ENCODE data around the gene TBC1D4.

The TBC1D4 gene

GRCh38 chr13:75432811-75433244 lies 49.1 kb downstream of the TBC1D4 start:
- Histone ChIP-seq H3K9me3 (ENCODE audit: low read length) (no peaks in the 10 kb centered on the region), H3K36me3 (ENCODE audit: insufficient read depth, low read length) (no peaks in the 10 kb centered on the region), H3K4me1 (ENCODE audit: insufficient read depth, low read length) (peaks cover 5% of the 10 kb centered on the region), H3K27me3 (ENCODE audit: insufficient read depth, low read length) (no peaks in the 10 kb centered on the region), H3K4me3 (ENCODE audit: low read length) (no peak overlapping the region), H2AFZ (ENCODE audit: low read depth, low read length) (no peak overlapping the region)

GRCh38 chr13:75432045-75432444 lies 49.9 kb downstream of the TBC1D4 start:
- Histone ChIP-seq H3K9me3 (ENCODE audit: low read length) (no peaks in the 10 kb centered on the region), H3K4me1 (ENCODE audit: insufficient read depth, low read length) (no peaks in the 10 kb centered on the region), H3K36me3 (ENCODE audit: insufficient read depth, low read length) (no peaks in the 10 kb centered on the region)

DNA sequence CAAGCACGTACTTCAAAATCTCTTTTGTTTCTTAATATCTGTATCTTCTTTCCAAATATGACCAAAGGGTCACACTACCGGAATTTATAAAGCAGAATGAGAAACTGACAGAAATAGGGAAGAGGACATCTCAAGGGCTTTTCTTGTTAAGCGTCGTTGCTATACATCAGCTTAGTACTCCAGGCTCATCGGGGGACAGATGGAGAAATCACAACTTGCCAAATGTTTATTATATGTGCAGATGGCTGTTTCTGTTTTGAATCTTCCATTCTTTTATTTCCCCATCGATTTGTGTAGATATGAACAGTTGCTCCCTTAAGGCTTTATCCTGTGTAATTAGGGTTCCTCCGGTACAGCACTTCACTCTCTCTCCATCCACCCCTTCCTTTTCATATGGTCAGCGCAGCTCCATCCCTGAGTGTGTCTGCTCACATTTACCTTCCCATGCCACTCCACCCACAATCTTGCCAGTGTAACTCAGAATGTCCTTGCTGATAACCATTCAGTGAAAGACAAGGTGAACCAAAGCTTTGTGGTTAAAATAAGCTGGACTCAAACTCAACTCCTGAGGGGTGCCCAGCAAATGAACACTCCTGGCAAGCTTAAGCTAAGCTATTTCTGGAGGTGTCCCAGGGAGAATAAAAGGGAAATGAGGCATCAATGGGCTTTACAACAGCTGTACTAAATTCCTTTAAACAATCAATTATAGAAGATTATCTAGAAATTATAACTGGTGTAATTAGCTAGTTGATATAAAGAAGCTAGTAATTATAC lies 51.3 kb downstream of the TBC1D4 start:
- no peak overlapping the region for H2AFZ ChIP-seq (ENCODE audit: low read depth, low read length)
- no peaks in the 10 kb centered on the region for H3K4me1 ChIP-seq (ENCODE audit: insufficient read depth, low read length)
- no peak overlapping the region for H3K4me3 ChIP-seq (ENCODE audit: low read length)
- no peaks in the 10 kb centered on the region for H3K9me3 ChIP-seq (ENCODE audit: low read length)
- no peaks in the 10 kb centered on the region for H3K27me3 ChIP-seq (ENCODE audit: insufficient read depth, low read length)
- no peaks in the 10 kb centered on the region for H3K36me3 ChIP-seq (ENCODE audit: insufficient read depth, low read length)

More at GRCh38 chr13:75432045-75432444, 49.9 kb downstream of the TBC1D4 start:
- Histone ChIP-seq H3K4me3 (ENCODE audit: low read length) (no peak overlapping the region), H3K27me3 (ENCODE audit: insufficient read depth, low read length) (no peaks in the 10 kb centered on the region), H2AFZ (ENCODE audit: low read depth, low read length) (no peak overlapping the region)

- Histone ChIP-seq H3K36me3 (ENCODE audit: insufficient read depth, low read length) (no peaks in the 10 kb centered on the region), H3K27me3 (ENCODE audit: insufficient read depth, low read length) (no peaks in the 10 kb centered on the region)
These were observed 55.5 kb downstream of the TBC1D4 start for GRCh38 chr13:75426421-75426820.

GRCh38 chr13:75425216-75426009 lies 56.6 kb downstream of the TBC1D4 start:
- Histone ChIP-seq H3K9me3 (ENCODE audit: low read length) (no peaks in the 10 kb centered on the region), H2AFZ (ENCODE audit: low read depth, low read length) (no peak overlapping the region), H3K36me3 (ENCODE audit: insufficient read depth, low read length) (no peaks in the 10 kb centered on the region), H3K27me3 (ENCODE audit: insufficient read depth, low read length) (no peaks in the 10 kb centered on the region), H3K4me1 (ENCODE audit: insufficient read depth, low read length) (no peaks in the 10 kb centered on the region), H3K4me3 (ENCODE audit: low read length) (no peak overlapping the region)

More at GRCh38 chr13:75426421-75426820, 55.5 kb downstream of the TBC1D4 start:
- no peak overlapping the region for H2AFZ ChIP-seq (ENCODE audit: low read depth, low read length)
- H3K4me3 ChIP-seq (ENCODE audit: low read length): no peak overlapping the region
- H3K9me3 ChIP-seq (ENCODE audit: low read length): no peaks in the 10 kb centered on the region
- no peaks in the 10 kb centered on the region for H3K4me1 ChIP-seq (ENCODE audit: insufficient read depth, low read length)

GRCh38 chr13:75423946-75424345 lies 58.0 kb downstream of the TBC1D4 start:
- Histone ChIP-seq H3K4me1 (ENCODE audit: insufficient read depth, low read length) (no peaks in the 10 kb centered on the region), H2AFZ (ENCODE audit: low read depth, low read length) (no peak overlapping the region), H3K4me3 (ENCODE audit: low read length) (no peak overlapping the region), H3K36me3 (ENCODE audit: insufficient read depth, low read length) (no peaks in the 10 kb centered on the region), H3K9me3 (ENCODE audit: low read length) (no peaks in the 10 kb centered on the region), H3K27me3 (ENCODE audit: insufficient read depth, low read length) (no peaks in the 10 kb centered on the region)

DNA sequence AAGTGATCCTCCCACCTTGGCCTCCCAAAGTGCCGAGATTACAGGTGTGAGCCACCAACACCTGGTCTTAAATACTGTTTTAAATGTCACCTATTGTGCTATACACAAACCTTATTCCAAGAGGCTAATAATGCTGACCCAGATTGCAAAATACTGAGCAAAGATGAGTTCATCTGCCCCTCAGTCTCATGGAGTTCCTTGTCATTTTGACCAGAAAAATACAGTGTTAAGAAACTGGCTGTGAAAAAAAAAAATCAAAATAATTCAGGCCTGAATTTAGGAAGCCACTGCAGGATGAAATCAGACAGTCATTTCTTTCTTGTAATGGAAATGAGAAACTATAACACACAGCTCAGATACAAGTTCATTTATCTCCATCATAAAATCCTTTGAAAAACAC lies 59.9 kb downstream of the TBC1D4 start:
- Histone ChIP-seq H3K4me3 (ENCODE audit: low read length) (no peak overlapping the region), H3K36me3 (ENCODE audit: insufficient read depth, low read length) (no peaks in the 10 kb centered on the region), H3K9me3 (ENCODE audit: low read length) (no peaks in the 10 kb centered on the region), H2AFZ (ENCODE audit: low read depth, low read length) (no peak overlapping the region), H3K4me1 (ENCODE audit: insufficient read depth, low read length) (peaks cover 4% of the 10 kb centered on the region), H3K27me3 (ENCODE audit: insufficient read depth, low read length) (no peaks in the 10 kb centered on the region)

GRCh38 chr13:75421133-75421532 lies 60.8 kb downstream of the TBC1D4 start:
- Histone ChIP-seq H3K4me1 (ENCODE audit: insufficient read depth, low read length) (peaks cover 13% of the 10 kb centered on the region), H3K27me3 (ENCODE audit: insufficient read depth, low read length) (no peaks in the 10 kb centered on the region), H3K4me3 (ENCODE audit: low read length) (no peak overlapping the region), H2AFZ (ENCODE audit: low read depth, low read length) (no peak overlapping the region), H3K9me3 (ENCODE audit: low read length) (no peaks in the 10 kb centered on the region), H3K36me3 (ENCODE audit: insufficient read depth, low read length) (no peaks in the 10 kb centered on the region)

DNA sequence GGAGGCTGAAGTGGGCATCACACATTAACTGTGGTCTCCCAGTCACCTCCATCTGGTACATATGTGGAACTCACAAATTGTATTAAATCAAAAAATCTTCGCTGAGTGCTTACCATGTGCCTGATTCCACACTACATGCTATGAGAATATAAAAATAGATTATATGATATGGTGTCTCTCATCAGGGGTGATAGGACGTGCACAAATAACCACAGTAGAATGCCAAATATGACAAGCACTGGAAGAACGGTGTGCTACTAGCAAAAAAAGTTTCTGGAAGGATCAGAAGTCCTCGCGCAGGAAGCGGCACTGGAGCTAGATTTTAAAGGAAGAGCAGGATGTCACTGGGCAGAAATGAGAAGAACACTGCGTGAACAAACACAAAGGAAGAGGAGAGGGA lies 62.3 kb downstream of the TBC1D4 start:
- Histone ChIP-seq H3K4me3 (ENCODE audit: low read length) (no peak overlapping the region), H3K27me3 (ENCODE audit: insufficient read depth, low read length) (no peaks in the 10 kb centered on the region), H3K9me3 (ENCODE audit: low read length) (no peaks in the 10 kb centered on the region), H3K36me3 (ENCODE audit: insufficient read depth, low read length) (no peaks in the 10 kb centered on the region), H3K4me1 (ENCODE audit: insufficient read depth, low read length) (peaks cover 19% of the 10 kb centered on the region), H2AFZ (ENCODE audit: low read depth, low read length) (no peak overlapping the region)

DNA sequence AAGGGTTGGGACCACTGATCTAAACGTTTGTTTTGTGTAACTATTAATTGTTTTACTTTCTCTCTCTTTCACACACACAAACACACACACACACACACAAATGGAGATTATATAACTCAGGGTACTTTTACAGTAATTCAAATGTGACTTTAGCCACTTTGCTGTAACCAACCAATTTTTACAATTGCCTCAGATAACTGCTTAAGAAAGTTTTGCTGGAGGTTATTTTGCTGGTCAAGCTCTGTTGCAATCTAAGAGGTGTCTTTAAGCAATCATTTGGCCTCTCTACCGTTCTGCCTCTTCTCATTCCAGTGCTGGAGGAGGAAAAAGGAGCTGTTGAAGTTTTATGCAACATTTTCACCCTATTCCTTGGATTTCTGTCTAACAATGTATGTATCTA lies 63.0 kb downstream of the TBC1D4 start:
- no peaks in the 10 kb centered on the region for H3K9me3 ChIP-seq (ENCODE audit: low read length)
- H3K4me3 ChIP-seq (ENCODE audit: low read length): no peak overlapping the region
- no peaks in the 10 kb centered on the region for H3K27me3 ChIP-seq (ENCODE audit: insufficient read depth, low read length)
- no peak overlapping the region for H2AFZ ChIP-seq (ENCODE audit: low read depth, low read length)
- H3K36me3 ChIP-seq (ENCODE audit: insufficient read depth, low read length): no peaks in the 10 kb centered on the region
- peaks cover 19% of the 10 kb centered on the region for H3K4me1 ChIP-seq (ENCODE audit: insufficient read depth, low read length)

- H3K4me3 ChIP-seq (ENCODE audit: low read length): no peak overlapping the region
- no peaks in the 10 kb centered on the region for H3K36me3 ChIP-seq (ENCODE audit: insufficient read depth, low read length)
- H2AFZ ChIP-seq (ENCODE audit: low read depth, low read length): no peak overlapping the region
- H3K9me3 ChIP-seq (ENCODE audit: low read length): no peaks in the 10 kb centered on the region
- no peaks in the 10 kb centered on the region for H3K27me3 ChIP-seq (ENCODE audit: insufficient read depth, low read length)
- H3K4me1 ChIP-seq (ENCODE audit: insufficient read depth, low read length): peaks cover 19% of the 10 kb centered on the region
These were observed 63.7 kb downstream of the TBC1D4 start for GRCh38 chr13:75418186-75418843.

DNA sequence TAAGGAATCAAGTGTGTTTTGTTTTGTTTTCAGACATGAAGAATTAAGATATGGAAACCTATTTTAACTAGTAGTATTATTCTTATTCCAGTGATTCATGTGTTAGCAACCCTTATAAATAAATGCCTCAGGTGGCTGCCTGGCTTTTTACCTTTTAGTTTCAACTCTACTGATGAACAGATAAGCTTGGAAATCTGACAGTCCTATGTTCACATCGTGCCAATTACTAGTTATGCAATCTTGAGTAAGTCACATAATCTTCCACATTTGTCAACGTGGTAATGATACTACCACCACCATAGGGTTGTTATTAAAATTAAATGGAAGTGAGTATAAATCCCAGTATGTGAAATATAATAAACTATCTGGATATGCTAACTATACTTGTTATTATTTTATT lies 64.3 kb downstream of the TBC1D4 start:
- Histone ChIP-seq H3K27me3 (ENCODE audit: insufficient read depth, low read length) (no peaks in the 10 kb centered on the region), H3K36me3 (ENCODE audit: insufficient read depth, low read length) (no peaks in the 10 kb centered on the region), H2AFZ (ENCODE audit: low read depth, low read length) (no peak overlapping the region), H3K4me1 (ENCODE audit: insufficient read depth, low read length) (peaks cover 19% of the 10 kb centered on the region), H3K9me3 (ENCODE audit: low read length) (no peaks in the 10 kb centered on the region), H3K4me3 (ENCODE audit: low read length) (no peak overlapping the region)

DNA sequence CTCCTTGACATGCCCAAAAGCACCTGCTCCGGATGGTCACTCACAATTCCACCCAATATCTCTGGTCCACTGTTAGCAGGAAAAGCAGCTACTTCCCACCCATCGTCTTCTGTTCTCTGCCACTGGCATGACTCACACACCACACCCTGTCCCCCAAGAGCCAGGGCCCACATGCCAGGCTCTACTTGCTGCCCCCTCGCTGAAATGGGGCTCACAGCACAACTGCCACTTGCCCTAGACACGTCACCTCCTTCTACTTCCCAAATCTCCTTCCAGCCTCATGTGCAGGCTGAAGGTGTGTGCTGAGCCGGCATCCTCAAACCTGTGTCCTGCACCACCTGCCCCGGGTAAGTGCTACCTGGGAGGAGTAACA lies 65.0 kb downstream of the TBC1D4 start:
- Histone ChIP-seq H3K36me3 (ENCODE audit: insufficient read depth, low read length) (no peaks in the 10 kb centered on the region), H3K4me3 (ENCODE audit: low read length) (no peak overlapping the region), H3K27me3 (ENCODE audit: insufficient read depth, low read length) (no peaks in the 10 kb centered on the region), H2AFZ (ENCODE audit: low read depth, low read length) (no peak overlapping the region), H3K4me1 (ENCODE audit: insufficient read depth, low read length) (peaks cover 19% of the 10 kb centered on the region), H3K9me3 (ENCODE audit: low read length) (no peaks in the 10 kb centered on the region)
